Measurements from ENCODE around the gene TECTA. TPM values are rescaled to one million over a fixed set of nuclear protein-coding genes. Genes with fewer than 3 reads are reported as not detected.
A peak's percentile ranks its signal among the peaks of the same experiment; 100 is the strongest.

The TECTA gene
- polyA plus RNA-seq, 3 donors, result 2.2 to 2.9 (median 2.5) TPM

DNA sequence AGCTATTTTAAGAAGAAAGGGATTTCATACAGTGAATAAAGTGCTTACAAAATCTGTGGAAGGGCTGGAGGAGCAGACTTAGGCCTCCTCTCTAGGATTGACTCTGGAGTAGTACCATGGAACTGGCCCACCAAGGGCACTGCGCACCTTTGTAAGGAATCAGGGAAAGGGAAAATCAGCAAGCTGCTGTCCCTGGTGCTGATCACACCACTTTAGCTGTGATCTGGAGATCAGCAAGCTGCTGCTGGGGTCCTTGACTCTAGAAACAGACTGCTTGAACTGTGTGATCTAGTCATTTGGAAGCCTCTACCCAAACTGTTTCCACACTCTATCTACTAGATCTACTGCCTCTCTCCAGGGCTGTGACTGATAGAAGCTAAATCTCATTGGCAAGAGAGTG lies 18.4 kb upstream of the TECTA start:
- DNase-seq (ENCODE audit: extremely low read depth in 1 of 11, low read depth in 9 of 11, low spot score in 4 of 11), result peak in 5 of 11 donors; percentile 32 to 50 (median 38)

DNA sequence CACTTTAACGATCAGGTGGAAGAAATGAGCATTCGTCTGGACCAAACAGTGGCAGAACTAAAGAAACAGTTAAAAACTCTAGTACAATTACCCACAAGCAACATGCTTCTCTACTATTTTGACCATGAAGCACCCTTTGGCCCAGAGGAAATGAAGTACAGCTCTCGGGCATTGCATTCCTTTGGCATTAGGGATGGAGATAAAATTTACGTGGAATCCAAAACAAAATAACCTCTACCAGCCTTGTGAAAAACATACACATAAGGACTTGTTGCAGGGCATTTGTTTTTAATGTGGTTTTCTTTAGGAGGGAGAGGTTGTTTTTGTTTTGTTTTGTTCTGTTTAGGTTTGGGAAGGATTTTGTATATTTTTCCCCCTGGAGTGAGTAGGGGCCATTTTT lies 14.2 kb upstream of the TECTA start:
- DNase-seq (ENCODE audit: extremely low read depth in 1 of 11, low read depth in 9 of 11, low spot score in 4 of 11), result no peak

DNA sequence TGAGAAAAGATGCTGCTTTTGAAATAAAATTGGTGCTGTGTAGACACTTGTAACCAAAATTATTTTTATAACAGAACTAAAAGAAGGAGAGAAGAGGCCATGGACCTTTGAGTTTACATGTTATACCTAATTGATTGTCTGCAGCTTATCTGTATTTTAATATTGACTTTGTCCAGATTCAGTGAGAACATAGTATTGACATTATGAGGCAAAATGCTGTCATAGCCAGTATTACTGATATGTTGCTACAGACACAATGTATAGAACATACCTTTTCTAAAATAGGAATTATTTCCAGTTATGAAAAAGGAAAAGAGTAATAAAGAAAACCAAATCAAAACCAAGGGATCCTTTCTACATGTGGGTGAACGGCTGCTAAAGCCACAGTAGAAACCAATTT lies 11.5 kb upstream of the TECTA start:
- no peak for DNase-seq (ENCODE audit: extremely low read depth in 1 of 11, low read depth in 9 of 11, low spot score in 4 of 11)

DNA sequence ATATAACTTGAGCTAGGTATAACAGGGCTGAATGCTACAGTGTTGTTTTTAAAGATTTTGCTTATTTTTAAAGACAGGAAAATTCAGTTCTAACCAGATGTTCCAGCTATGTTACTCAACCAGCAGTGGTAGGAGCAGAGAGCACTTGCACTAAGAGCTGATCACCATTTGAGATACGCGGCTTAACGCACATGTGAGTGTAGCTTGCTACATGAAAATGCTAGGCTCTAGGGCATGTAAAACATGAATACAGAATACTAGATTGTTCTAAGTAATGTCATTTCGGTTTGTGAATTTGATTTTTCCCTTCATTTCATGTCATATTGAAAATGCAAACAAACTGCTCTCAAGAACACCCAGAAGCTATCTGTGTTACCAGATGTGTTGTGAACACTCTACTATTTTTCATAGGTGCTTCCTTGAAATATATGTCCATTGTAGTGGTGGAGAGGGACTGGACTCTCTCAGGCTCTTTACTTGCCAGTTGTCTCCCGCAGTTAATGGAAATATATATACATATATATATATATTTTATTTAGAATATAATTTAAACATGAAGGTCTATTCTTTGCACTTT lies 10.8 kb upstream of the TECTA start:
- no peak for DNase-seq (ENCODE audit: extremely low read depth in 1 of 11, low read depth in 9 of 11, low spot score in 4 of 11)

DNA sequence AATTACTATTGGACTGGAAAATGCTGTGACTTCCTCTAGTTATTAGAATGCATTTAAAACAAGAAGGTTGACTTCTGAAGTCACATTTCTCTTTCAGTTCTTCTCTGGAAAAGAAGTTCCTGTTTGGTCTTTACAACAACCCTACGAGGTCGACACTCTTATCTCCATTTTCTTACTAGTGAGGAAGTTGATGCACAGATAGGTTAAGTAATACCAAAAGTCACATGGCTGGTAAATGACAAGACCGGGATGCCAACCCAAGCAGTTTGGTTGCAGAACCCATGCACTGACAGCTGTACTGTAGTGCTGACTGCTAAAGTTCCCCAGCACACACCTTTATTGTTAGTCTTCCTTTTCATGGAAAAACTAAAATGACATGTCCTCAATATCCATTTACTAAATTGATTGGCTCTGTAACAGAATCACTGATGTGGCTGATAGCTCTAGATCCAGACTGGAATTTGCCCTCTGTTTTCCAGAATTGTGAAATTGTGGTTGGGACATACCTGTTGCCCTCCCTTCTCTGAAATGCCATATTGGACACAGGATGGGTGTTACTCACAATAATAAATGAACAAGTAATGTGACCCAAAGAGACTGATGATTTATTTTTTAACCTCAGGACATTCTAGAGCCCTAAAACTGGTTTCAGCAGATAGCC lies 9.4 kb upstream of the TECTA start:
- DNase-seq (ENCODE audit: extremely low read depth in 1 of 11, low read depth in 9 of 11, low spot score in 4 of 11), result no peak

DNA sequence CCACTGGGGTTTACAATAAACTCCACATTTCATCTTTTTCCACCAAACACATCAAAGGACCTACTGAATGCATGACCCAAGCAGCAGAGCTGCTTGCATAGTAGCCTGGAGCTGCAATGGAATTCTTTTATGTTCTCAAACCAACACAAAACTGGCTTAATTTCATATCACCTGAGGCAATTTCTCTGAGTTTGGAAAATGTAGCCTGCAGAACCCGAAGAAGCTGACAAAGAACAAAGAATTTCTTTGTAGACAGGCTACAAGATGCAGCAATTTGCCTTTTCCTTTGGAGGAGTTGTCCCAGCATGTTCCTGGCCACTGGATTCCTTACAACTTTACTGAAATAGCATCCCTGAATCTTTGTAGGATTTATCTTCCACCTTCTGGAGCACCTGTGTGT lies 5.5 kb upstream of the TECTA start:
- DNase-seq (ENCODE audit: extremely low read depth in 1 of 11, low read depth in 9 of 11, low spot score in 4 of 11), result no peak

DNA sequence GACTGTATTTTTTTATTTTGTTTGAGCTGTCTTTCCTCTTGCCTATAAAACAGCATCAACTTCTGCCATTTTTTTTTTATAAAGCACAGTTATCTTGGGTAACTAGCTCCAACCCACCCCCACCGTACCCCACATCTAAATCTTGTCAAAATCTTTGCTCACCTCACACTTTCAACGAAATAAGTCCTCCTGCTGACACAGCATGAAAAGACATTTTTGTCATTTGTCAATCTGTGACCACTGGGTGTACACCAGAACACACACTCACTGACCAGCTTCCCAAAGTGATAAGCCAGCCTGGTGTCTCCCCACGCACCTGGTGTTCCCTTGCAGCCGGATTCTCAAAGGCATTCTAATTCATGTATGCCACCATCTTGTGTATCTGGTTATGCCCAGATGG lies 1.7 kb upstream of the TECTA start:
- no peak for DNase-seq (ENCODE audit: extremely low read depth in 1 of 11, low read depth in 9 of 11, low spot score in 4 of 11)

DNA sequence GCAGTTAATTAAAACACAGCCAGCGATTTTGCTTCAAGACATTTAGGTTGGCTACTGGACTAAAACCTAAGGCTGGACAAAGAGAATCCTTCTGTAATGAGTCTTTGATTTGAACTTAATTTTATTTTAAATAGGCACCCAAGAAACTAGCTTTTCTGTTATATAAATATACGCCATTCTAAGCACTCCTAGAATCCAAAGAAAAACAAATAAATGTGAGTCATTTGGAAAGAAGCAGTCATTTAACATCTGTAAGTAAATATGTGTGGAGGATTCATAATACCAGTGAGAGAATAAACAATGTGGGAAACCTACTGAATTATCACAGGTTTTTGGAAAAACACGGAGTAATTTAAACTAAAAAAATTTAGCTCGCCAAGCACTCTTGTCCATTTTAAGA lies 1.2 kb upstream of the TECTA start:
- no peak for DNase-seq (ENCODE audit: extremely low read depth in 1 of 11, low read depth in 9 of 11, low spot score in 4 of 11)

DNA sequence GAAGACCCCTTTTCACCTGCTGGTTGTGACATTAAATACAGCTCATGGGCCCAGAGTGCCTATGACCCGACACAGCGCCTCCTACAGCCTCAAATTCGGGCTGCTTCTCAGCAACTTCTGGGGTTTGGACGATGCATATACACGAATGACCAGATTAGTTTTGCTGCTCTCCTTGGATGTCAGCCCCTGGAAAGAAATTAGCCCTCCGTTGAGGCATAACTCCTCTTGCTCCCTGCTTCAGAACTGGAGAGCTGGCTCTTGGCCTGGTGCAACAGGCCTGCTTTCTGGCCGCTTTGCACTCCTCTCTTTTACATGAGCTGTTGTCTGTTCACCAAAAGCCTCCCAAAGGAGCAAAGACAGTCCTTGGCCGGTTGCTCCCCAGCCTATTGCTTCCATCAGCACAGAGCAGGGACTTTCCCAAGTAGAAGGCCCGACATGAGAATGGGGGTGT lies 3.3 kb downstream of the TECTA start:
- DNase-seq (ENCODE audit: extremely low read depth in 1 of 11, low read depth in 9 of 11, low spot score in 4 of 11), result no peak

DNA sequence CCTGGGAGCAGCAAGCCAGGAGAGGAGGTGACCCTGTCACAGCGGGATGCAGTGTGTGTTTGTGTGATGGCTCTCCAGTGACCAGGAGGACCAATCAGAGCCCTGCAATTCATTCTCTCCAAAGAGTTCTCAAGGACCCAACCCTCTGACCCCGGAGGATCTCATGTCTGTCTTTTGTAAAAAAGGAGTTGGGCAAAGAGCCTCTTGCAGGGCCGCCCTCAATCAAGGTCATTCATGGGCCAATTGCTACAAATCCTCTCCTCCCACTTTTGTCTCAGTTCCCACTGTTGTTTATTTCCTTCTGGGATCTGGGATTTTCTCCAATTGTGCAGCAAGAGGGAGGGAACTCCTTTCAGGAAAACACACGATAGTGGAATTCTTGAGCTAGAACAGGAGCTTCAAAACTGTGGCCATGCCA lies 4.0 kb downstream of the TECTA start:
- peak in 1 of 11 donors; percentile 29 for DNase-seq (ENCODE audit: extremely low read depth in 1 of 11, low read depth in 9 of 11, low spot score in 4 of 11)

DNA sequence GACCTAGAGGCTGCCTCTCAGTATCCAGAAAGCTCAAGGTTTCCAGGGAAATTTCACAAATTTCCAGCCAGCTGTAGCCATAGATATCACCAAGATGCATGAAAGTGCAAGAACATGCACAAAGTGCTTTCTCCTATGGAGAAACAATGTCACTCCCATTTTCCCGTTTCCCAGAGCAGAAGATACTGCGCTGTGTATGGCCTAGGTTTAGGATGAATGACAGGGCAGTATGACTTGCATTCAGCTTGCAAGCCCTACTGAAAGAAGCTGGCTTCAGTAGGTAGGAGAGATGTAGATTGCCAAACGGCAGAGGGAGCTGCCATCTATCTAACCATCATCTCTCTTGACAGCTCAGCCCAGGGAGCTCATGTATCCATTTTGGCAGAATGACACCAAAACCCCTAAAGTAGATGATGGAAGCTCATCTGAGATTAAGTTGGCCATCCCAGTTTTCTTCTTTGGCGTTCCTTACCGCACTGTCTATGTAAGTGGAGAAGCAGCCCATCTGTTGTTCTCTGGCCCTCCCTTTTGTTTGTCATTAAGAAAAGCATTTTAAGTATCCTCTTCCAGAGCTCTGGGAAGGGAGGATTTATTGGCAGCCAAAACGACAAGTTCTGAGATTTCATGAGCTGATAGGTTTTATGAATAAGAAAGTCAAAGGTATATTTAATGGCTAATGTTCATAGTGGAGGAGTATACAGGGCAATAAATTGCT lies 4.6 kb downstream of the TECTA start:
- DNase-seq (ENCODE audit: extremely low read depth in 1 of 11, low read depth in 9 of 11, low spot score in 4 of 11), result peak in 4 of 11 donors; percentile 9 to 43 (median 21)

DNA sequence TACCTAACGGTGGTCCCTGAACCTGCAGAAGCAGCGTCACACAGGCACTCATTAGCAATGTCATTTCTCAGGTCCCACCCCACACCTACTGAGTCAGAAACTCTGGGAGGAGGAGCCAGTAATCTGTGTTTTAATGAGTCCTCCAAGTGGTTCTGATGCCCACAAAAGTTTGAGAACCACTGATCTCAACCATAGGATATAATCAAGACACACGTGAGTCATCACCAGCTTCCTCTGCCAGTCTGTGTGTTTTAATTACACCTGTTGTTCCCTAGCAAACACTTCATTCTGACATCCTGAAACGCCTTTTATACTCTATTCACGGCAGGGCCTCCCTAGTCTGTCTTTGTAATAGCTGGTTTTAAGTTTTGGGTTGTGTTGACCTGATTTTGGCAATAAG lies 5.8 kb downstream of the TECTA start:
- DNase-seq (ENCODE audit: extremely low read depth in 1 of 11, low read depth in 9 of 11, low spot score in 4 of 11), result no peak

DNA sequence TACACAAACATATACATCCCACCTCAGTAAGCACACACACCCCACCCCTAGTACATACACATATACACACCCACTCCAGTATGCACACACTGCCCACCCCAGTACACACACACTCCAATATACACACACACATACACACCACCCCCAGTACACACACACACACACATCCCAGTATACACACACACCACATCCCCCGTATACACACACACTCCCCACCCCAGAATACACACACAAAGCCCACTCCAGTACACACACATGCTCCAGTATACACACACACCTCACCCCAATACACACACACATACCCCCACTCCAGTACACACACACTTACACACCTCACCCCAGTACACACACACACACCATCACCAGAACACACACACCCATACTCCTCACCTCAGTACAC lies 7.4 kb downstream of the TECTA start:
- no peak for DNase-seq (ENCODE audit: extremely low read depth in 1 of 11, low read depth in 9 of 11, low spot score in 4 of 11)

DNA sequence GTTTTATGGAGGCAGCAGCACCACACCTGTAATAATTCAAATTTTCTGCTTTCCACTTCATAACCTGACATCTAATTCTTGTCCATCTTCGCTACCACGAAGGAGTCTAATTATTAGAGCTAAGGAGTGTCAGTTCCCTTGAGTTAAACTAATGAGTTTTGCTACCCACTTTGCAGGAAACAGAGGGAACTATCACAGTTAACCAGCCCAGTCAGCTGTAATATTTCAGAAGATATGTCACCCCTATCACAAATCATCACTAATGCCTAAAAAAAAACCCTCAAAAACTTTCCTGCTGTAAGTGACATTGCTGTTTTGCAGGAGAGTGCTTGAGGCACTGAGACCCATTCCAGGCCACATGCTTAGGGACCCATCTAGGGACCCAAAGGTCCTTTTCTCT lies 8.4 kb downstream of the TECTA start:
- no peak for DNase-seq (ENCODE audit: extremely low read depth in 1 of 11, low read depth in 9 of 11, low spot score in 4 of 11)

DNA sequence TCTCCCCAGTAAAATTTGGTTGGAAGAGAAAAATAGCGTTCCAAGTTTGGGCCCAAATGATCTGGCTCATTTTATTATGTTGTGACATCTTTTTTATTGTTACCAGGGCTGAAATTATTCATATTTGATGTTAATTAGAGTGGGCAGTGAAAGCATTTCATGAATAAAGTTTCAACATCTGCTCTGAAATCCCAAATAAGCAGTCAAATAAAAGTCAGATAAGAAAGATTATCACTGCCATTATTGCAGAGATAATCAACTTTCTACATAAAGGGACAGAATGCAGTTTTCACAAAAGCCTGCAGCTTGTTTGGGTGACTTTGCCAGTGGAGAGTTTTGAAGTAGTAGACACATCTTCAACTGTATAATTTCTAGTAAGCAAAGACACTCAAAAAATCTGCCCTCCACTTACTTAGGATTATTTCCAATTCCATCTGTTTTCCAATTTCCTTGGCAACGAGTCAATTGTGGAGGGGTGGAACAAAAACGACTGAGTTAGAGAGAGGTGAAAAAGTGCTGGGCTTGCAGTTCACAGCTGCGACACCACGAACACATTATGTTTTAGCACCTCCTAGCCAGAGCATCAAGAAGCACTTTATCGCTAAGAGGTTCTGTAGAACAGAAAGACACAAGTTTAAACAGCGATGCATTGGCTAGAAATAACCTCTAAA lies 9.0 kb downstream of the TECTA start:
- DNase-seq (ENCODE audit: extremely low read depth in 1 of 11, low read depth in 9 of 11, low spot score in 4 of 11), result peak in 1 of 11 donors; percentile 15

DNA sequence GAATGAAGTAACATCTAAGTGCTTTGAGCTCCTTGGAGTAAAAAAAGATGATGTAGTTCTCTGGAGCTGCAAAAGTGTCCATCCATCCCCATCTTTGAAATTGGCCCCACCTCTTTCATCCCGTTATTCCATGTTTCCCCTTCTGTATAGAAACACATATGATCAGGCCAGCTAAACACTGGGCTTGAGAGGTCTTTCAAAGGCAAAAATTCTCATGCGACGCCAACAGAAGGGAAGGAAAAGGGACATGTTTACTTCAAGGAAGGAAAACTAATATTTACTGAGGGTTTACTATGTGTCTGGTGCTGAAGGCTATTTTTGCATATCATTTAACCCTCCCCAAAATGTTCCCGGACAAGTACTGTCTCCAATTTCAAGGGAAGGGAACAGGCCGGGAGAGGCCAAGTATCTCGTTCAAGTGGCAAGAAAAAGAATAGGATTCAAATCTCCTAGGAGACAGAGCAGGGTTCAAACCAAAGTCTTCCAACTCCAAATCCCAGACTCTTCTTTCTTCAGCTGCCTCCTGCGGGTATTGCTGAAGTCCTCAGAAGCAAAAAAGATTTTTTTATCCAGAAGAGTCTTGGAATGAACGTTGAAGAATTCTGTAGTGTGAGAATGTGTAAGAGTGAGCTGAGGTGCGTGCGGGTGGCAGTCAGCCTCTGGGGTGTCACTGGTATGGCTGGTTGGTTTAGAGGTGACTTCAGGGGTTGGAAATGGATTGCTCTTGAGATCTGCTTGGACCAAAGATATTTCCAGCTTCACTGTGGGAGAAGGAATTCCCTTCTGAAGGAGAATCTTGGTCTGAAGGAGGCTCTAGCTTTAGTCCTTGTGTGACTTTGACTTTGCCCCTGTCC lies 10.1 kb downstream of the TECTA start:
- DNase-seq (ENCODE audit: extremely low read depth in 1 of 11, low read depth in 9 of 11, low spot score in 4 of 11), result no peak

DNA sequence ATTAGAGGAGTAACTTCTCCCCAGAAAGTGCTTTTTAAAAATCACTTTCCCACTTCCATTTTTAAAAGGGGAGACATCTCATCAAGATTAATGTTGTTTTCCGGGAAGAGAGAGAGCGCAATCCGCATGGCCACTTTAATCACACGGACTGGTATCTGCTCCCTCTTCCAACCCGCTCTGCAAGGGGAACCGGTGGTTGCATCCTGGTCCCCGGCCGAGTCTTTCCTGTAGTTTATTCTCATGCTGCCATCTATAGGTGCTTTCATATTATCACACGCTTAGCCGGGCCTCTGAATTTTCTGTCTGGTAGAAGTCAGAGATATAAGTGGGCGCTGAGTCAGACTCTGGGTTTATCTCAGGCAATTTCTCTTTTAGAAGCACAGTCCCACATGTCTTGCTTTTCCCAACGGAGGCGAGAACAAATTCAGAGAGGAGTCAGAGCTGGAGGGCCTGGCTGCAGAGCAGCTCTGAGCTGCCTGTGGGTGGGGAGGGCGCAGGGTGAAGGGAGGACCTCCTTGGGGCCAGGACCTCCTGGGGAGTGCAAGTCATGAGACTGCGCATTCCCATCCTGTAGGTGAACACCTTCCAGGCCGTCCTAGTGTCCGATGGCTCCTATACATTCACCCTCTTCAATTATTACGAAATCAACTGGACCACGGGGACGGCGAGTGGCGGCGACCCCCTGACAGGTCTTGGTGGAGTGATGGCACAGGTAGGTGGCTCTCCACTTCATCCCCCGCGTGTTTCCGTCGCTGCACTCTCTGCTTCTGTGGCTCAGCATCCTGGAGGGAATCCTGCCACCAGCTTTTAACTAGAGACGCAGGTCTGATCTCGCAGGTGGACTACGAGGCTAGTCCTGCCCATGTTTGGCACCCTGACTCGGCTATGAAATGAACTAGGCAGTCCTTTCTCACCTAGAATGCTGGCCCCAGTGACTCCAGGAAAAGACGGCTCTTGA lies 11.7 kb downstream of the TECTA start:
- DNase-seq (ENCODE audit: extremely low read depth in 1 of 11, low read depth in 9 of 11, low spot score in 4 of 11), result peak in 5 of 11 donors; percentile 18 to 43 (median 37)

DNA sequence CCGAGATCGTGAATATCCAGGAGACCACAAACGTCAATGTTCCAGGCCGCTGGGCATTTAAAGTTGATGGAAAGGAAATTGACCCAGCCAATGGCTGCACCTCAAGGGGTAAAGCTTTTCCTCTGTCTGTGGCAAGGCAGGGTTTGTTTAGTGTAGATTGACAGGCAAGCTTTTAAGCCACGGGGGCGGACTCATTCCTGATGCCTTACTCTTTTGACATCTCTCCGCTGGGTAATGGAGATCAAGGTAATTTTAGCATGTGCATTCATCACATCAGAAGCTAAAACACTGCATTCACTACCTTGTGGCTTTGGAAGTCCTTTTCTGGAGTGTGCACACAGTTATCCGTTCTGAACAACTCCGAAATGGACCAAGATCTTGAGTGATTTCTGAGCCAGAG lies 12.6 kb downstream of the TECTA start:
- DNase-seq (ENCODE audit: extremely low read depth in 1 of 11, low read depth in 9 of 11, low spot score in 4 of 11), result no peak
